ENCODE data around the gene SUSD6.

Gene SUSD6

GRCh38 chr14:69652942-69653684 is 41.7 kb downstream of the SUSD6 start:
- H3K4me3 ChIP-seq (ENCODE audit: control insufficient read depth, low read depth, low read length) = no peak overlapping the region
- TF ChIP-seq CTCF (IDR thresholded peaks at IDR 0.05; ENCODE audit: control insufficient read depth, insufficient read depth, low read depth, low read length, missing control alignments) = no peak
- no peak for DNase-seq (ENCODE audit: low read depth)

GRCh38 chr14:69654116-69654515 is 42.7 kb downstream of the SUSD6 start:
- no peak overlapping the region for H3K4me3 ChIP-seq (ENCODE audit: control insufficient read depth, low read depth, low read length)
- TF ChIP-seq CTCF (IDR thresholded peaks at IDR 0.05; ENCODE audit: control insufficient read depth, insufficient read depth, low read depth, low read length, missing control alignments) = no peak
- no peak for DNase-seq (ENCODE audit: low read depth)

- TF ChIP-seq CTCF (IDR thresholded peaks at IDR 0.05; ENCODE audit: control insufficient read depth, insufficient read depth, low read depth, low read length, missing control alignments) = no peak
- H3K4me3 ChIP-seq (ENCODE audit: control insufficient read depth, low read depth, low read length) = no peak overlapping the region
- DNase-seq (ENCODE audit: low read depth) = no peak
These were observed 46.6 kb downstream of the SUSD6 start for GRCh38 chr14:69657950-69658355.

GRCh38 chr14:69658664-69659261 is 47.4 kb downstream of the SUSD6 start:
- no peak overlapping the region for H3K4me3 ChIP-seq (ENCODE audit: control insufficient read depth, low read depth, low read length)
- DNase-seq (ENCODE audit: low read depth) = no peak
- no peak for TF ChIP-seq CTCF (IDR thresholded peaks at IDR 0.05; ENCODE audit: control insufficient read depth, insufficient read depth, low read depth, low read length, missing control alignments)

- DNase-seq (ENCODE audit: low read depth) = no peak
- no peak for TF ChIP-seq CTCF (IDR thresholded peaks at IDR 0.05; ENCODE audit: control insufficient read depth, insufficient read depth, low read depth, low read length, missing control alignments)
- no peak overlapping the region for H3K4me3 ChIP-seq (ENCODE audit: control insufficient read depth, low read depth, low read length)
These were observed 49.2 kb downstream of the SUSD6 start for GRCh38 chr14:69660344-69661193.

GRCh38 chr14:69661194-69661537 is 49.8 kb downstream of the SUSD6 start:
- H3K4me3 ChIP-seq (ENCODE audit: control insufficient read depth, low read depth, low read length) = no peak overlapping the region
- no peak for TF ChIP-seq CTCF (IDR thresholded peaks at IDR 0.05; ENCODE audit: control insufficient read depth, insufficient read depth, low read depth, low read length, missing control alignments)
- DNase-seq (ENCODE audit: low read depth) = no peak
